IMR-90 (cell line): Measurements from ENCODE around the gene DKK3. TPM values are rescaled to one million over a fixed set of nuclear protein-coding genes. Genes with fewer than 3 reads are reported as not detected.
A peak's percentile ranks its signal among the peaks of the same experiment; 100 is the strongest.

Experiments used
- ATAC-seq: fragments of 200-7000 bp; cut with Tn5 transposase; 2 replicates; pipeline ENCODE4 v1.9.1; 2020; ENCODE audit warnings: low read depth, mild to moderate bottlenecking, moderate library complexity
- BruUV-seq: library from RNA; stranded (reverse); fragments of 400-500 nt; replicated peaks from 2 replicates; lab custom pipeline; 2021; lab: Mats Ljungman, UMichigan
- CTCF ChIA-PET: fragments of 300-600 bp; formaldehyde crosslinking; extraction: SDS; loops from one replicate; lab custom pipeline; 2021; ENCODE audit warnings: antibody characterized with exemption; lab: Yijun Ruan, JAX
- POLR2A ChIA-PET: fragments of 300-600 bp; sonication (Branson Sonifier 250); formaldehyde crosslinking; loops from one replicate; lab custom pipeline; 2022; ENCODE audit warnings: antibody characterized with exemption; ENCODE audit not compliant: unreplicated experiment; lab: Charles Lee
- DNase-seq: peaks from one replicate; pipeline ENCODE4 v3.0.0; 2013
- H2AFZ ChIP-seq: replicated peaks from 2 replicates; pipeline ENCODE3; 2013; ENCODE audit warnings: low read length, mild to moderate bottlenecking; ENCODE audit not compliant: poor library complexity
- H2AK5ac ChIP-seq: 2 replicates; pipeline ENCODE4 v1.6.1; 2013; ENCODE audit warnings: low read depth, low read length, inconsistent platforms
- H2AK9ac ChIP-seq: replicated peaks from 2 replicates; pipeline ENCODE3; 2013; ENCODE audit warnings: mild to moderate bottlenecking, low read depth, low read length, moderate library complexity; ENCODE audit not compliant: poor library complexity
- H2BK120ac ChIP-seq: 2 replicates; pipeline ENCODE4 v1.6.1; 2013; ENCODE audit warnings: low read depth, low read length, inconsistent platforms
- H2BK15ac ChIP-seq: 3 replicates; pipeline ENCODE4 v1.6.1; 2013; ENCODE audit warnings: low read depth, low read length, inconsistent platforms
- H2BK20ac ChIP-seq: 2 replicates; pipeline ENCODE4 v1.6.1; 2013; ENCODE audit warnings: low read depth, mild to moderate bottlenecking, inconsistent platforms, low read length, moderate library complexity
- H2BK5ac ChIP-seq: 2 replicates; pipeline ENCODE4 v1.6.1; 2013; ENCODE audit warnings: mild to moderate bottlenecking, low read depth, low read length, inconsistent platforms; ENCODE audit not compliant: poor library complexity, severe bottlenecking
- H3K14ac ChIP-seq: replicated peaks from 2 replicates; pipeline ENCODE4 v1.6.1; 2013; ENCODE audit warnings: low read depth, low read length, inconsistent platforms
- H3K18ac ChIP-seq: 2 replicates; pipeline ENCODE4 v1.6.1; 2013; ENCODE audit warnings: low read depth, low read length, control low read depth
- H3K23ac ChIP-seq: 2 replicates; pipeline ENCODE4 v1.6.1; 2013; ENCODE audit warnings: low read depth, low read length, inconsistent platforms
- H3K27ac ChIP-seq: 2 replicates; pipeline ENCODE4 v1.5.1; 2013; ENCODE audit warnings: mild to moderate bottlenecking, control low read depth, low read length; ENCODE audit not compliant: insufficient read depth
- H3K27me3 ChIP-seq: 2 replicates; pipeline ENCODE4 v1.6.1; 2013; ENCODE audit warnings: low read length; ENCODE audit not compliant: control insufficient read depth, insufficient read depth
- H3K36me3 ChIP-seq: 2 replicates; pipeline ENCODE4 v1.6.1; 2013; ENCODE audit warnings: low read length, mixed read lengths; ENCODE audit not compliant: control insufficient read depth, insufficient read depth
- H3K4ac ChIP-seq: 2 replicates; pipeline ENCODE4 v1.6.1; 2013; ENCODE audit warnings: low read depth, low read length, inconsistent platforms
- H3K4me1 ChIP-seq: 2 replicates; pipeline ENCODE4 v1.6.1; 2013; ENCODE audit warnings: low read length, mixed read lengths; ENCODE audit not compliant: control insufficient read depth, insufficient read depth
- H3K4me2 ChIP-seq: 2 replicates; pipeline ENCODE4 v1.6.1; 2013; ENCODE audit warnings: low read depth, mild to moderate bottlenecking, control low read depth, low read length, moderate library complexity
- H3K4me3 ChIP-seq: 2 replicates; pipeline ENCODE4 v1.5.1; 2013; ENCODE audit warnings: low read depth, mild to moderate bottlenecking, control low read depth, low read length, moderate library complexity; ENCODE audit not compliant: insufficient read depth
- H3K56ac ChIP-seq: 2 replicates; pipeline ENCODE4 v1.6.1; 2013; ENCODE audit warnings: low read length, inconsistent platforms; ENCODE audit not compliant: insufficient read depth; ENCODE audit errors: extremely low read depth
- H3K79me1 ChIP-seq, 2 experiments: 2 replicates each; pipeline ENCODE4 v1.6.1; 2013; ENCODE audit warnings: low read length in 2 of 2, inconsistent platforms in 1 of 2, low read depth in 1 of 2
- H3K9ac ChIP-seq: 2 replicates; pipeline ENCODE4 v1.6.1; 2013; ENCODE audit warnings: low read depth, low read length, control low read depth
- H3K9me1 ChIP-seq: 2 replicates; pipeline ENCODE4 v1.6.1; 2013; ENCODE audit warnings: low read length, inconsistent platforms; ENCODE audit not compliant: insufficient read depth
- H3K9me3 ChIP-seq: 2 replicates; pipeline ENCODE4 v1.6.1; 2013; ENCODE audit warnings: low read length; ENCODE audit not compliant: control insufficient read depth, insufficient read depth
- H4K20me1 ChIP-seq: 2 replicates; pipeline ENCODE4 v1.6.1; 2013; ENCODE audit warnings: low read length, inconsistent platforms; ENCODE audit not compliant: insufficient read depth
- H4K5ac ChIP-seq: 2 replicates; pipeline ENCODE4 v1.6.1; 2013; ENCODE audit warnings: mild to moderate bottlenecking, low read depth, low read length, control low read depth
- H4K8ac ChIP-seq, 2 experiments: 2 replicates each; pipeline ENCODE4 v1.6.1; 2013; ENCODE audit warnings: low read depth in 2 of 2, low read length in 2 of 2, control low read depth in 1 of 2, inconsistent platforms in 1 of 2
- H4K91ac ChIP-seq: 2 replicates; pipeline ENCODE4 v1.6.1; 2013; ENCODE audit warnings: low read depth, low read length, inconsistent platforms; ENCODE audit not compliant: insufficient read depth
- BHLHE40 ChIP-seq: fragments of 150-350 bp; IDR thresholded peaks from 2 replicates; pipeline ENCODE4 v1.6.1; 2016; ENCODE audit warnings: mild to moderate bottlenecking, low read depth, low read length
- CHD1 ChIP-seq: IDR thresholded peaks from 2 replicates; pipeline ENCODE4 v1.6.1; 2012; ENCODE audit warnings: low read depth, low read length, improper control_type of control experiment
- CTCF ChIP-seq: conservative IDR thresholded peaks from 2 replicates; pipeline ENCODE4 v1.5.1; 2012; ENCODE audit warnings: mild to moderate bottlenecking, low read depth, low read length, improper control_type of control experiment
- FOS ChIP-seq: fragments of 150-350 bp; IDR thresholded peaks from 2 replicates; pipeline ENCODE4 v1.6.1; 2016; ENCODE audit warnings: low read depth, low read length
- MAFK ChIP-seq: IDR thresholded peaks from 2 replicates; pipeline ENCODE4 v1.6.1; 2012; ENCODE audit warnings: low read depth, low read length, improper control_type of control experiment
- MAZ ChIP-seq: IDR thresholded peaks from 2 replicates; pipeline ENCODE4 v1.6.1; 2012; ENCODE audit warnings: low read depth, mild to moderate bottlenecking, low read length, improper control_type of control experiment, moderate library complexity, borderline replicate concordance
- MXI1 ChIP-seq: IDR thresholded peaks from 2 replicates; pipeline ENCODE4 v1.6.1; 2012; ENCODE audit warnings: low read depth, mild to moderate bottlenecking, low read length, moderate library complexity, borderline replicate concordance
- POLR2A ChIP-seq: IDR thresholded peaks from 2 replicates; pipeline ENCODE4 v1.6.1; 2012; ENCODE audit warnings: mild to moderate bottlenecking, low read depth, low read length
- RCOR1 ChIP-seq: IDR thresholded peaks from 2 replicates; pipeline ENCODE4 v1.6.1; 2012; ENCODE audit warnings: mild to moderate bottlenecking, low read length, improper control_type of control experiment; ENCODE audit not compliant: insufficient replicate concordance
- RFX5 ChIP-seq: IDR thresholded peaks from 2 replicates; pipeline ENCODE4 v1.8.0; 2012; ENCODE audit warnings: low read depth, mild to moderate bottlenecking, low read length, moderate library complexity
- USF2 ChIP-seq: fragments of 150-350 bp; IDR thresholded peaks from 2 replicates; pipeline ENCODE4 v1.6.1; 2017; ENCODE audit warnings: mild to moderate bottlenecking, antibody characterized with exemption, low read length, low read depth
- WGBS, 2 experiments: methylation state at CpG; one replicate each; pipeline versions ENCODE4 v1.1.5 to v1.1.7; 2013; ENCODE audit warnings: missing lambda C conversion rate in 2 of 2; ENCODE audit not compliant: insufficient read length in 1 of 2; ENCODE audit errors: extremely low coverage in 2 of 2; 5-methylcytosine and 5-hydroxymethylcytosine counted together
- dilution Hi-C: fragments of 300-500 bp; cut with HindIII; formaldehyde crosslinking; loops from one replicate; pipeline ENCODE4 v1.14.3; 2018; ENCODE audit warnings: low sequenced_read_pairs; ENCODE audit not compliant: unreplicated experiment
- in situ Hi-C: fragments of 300-500 bp; cut with MboI; formaldehyde crosslinking; loops from 3 replicates; pipeline ENCODE4 v1.14.3; 2019; ENCODE audit warnings: low sequenced_read_pairs, inconsistent platforms, mixed read lengths
- intact Hi-C: fragments of 100-400 bp; cut with micrococcal nuclease; formaldehyde crosslinking; loops from 2 replicates; pipeline ENCODE4 v1.10.0; 2022
- polyA plus RNA-seq, 3 experiments: library from polyadenylated mRNA; depleted of rRNA; stranded (reverse); fragments of >200 nt; gene quantifications; 2 replicates each; pipeline ENCODE4 v1.2.3, GENCODE V29; 2012; ENCODE audit warnings: low replicate concordance in 1 of 3
- total RNA-seq: library from RNA; depleted of rRNA; stranded (reverse); fragments of >200 nt; gene quantifications from 2 replicates; pipeline ENCODE4 v1.2.3, GENCODE V29; 2012

The DKK3 gene
- total and polyA plus RNA-seq, 2 of the 4 experiments (the other 2 are of a cell fraction), result 453 to 964 TPM

DNA sequence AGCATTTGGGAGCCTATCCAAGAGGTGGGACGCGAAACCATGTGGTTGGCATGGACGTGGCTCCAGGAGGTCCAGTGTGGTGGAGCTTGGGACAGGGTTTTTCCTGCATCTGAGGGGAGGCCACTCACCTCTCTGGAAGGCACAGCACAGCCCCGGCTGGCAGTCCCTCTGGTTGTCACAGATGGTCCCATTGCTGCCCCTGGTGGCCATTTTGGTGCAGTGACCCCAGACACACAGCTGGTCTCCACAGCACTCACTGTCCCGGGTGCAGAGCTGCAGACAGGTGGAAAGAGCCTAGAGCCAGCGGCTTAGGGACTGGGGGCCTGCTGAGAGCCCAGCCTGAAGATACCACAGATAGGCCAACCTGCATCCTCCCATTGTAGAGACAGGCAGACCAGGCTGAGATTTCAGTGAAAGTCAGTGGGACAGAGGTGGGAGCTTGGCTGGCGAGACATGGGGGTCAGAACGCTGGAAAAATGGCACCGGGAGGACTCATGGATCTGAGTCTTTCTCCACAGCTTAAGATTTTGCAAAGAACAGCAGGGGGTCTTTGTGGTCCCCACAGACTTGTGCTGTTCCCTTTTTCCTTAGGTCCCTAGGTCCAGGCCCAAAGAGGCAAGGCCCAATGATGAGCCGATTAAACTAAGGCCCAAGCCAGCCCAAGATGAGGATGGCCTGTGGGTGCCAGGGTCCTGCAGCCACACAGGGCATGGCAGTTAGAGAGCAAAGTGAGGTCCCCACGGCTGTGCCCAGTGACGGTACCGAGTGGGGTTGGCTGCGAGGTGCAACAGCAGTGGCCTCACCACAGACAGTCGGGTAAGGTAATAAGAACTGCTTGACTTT lies 41.4 kb downstream of the DKK3 start (continued):
- TF ChIP-seq CTCF, result peak; percentile 61
- TF ChIP-seq MAZ, result no peak

- Histone ChIP-seq H2AFZ (no peak overlapping the region), H2BK120ac (no peak overlapping the region), H3K36me3 (peaks cover 56% of the 10 kb centered on the region), H3K27me3 (no peaks in the 10 kb centered on the region), H4K20me1 (0 out of 2 replicates have a peak, but pooled peaks cover 6% of the 10 kb centered on the region), H3K14ac (no peak overlapping the region), H2BK20ac (no peak overlapping the region), H3K9me1 (peaks cover 13% of the 10 kb centered on the region), H4K8ac (no peak overlapping the region), H3K9me3 (no peaks in the 10 kb centered on the region), H3K79me1 (peaks cover 27 to 67% of the 10 kb centered on the region in 2 experiments), H4K5ac (no peak overlapping the region), H2AK9ac (peak overlapping the region; percentile 47), H3K27ac (no peak overlapping the region), H3K56ac (no peak overlapping the region), H2BK15ac (no peak overlapping the region), H3K4ac (no peak overlapping the region), H3K4me3 (no peak overlapping the region), H2AK5ac (no peak overlapping the region), H3K9ac (no peak overlapping the region), H3K4me1 (peaks cover 2% of the 10 kb centered on the region; the same call in 1 of the 2 replicates), H3K4me2 (no peak overlapping the region), H2BK5ac (no peak overlapping the region), H3K23ac (no peak overlapping the region), H3K18ac (no peak overlapping the region), H4K91ac (no peak overlapping the region)
- 100% methylated on average over 4 of the region's 7 CpGs; no CpG with 5 or more reads in 1 of the 2 experiments for WGBS, 2 experiments
- DNase-seq, result no peak
- BruUV-seq, result no TSS peak
- CTCF ChIA-PET, result interaction anchor here (0.7 to 1.6 kb wide), 5 partner anchors 11 to 43 kb away, joined by 3 to 6 read pairs (median 4); no protein-coding TSS in a partner anchor
- no peak for ATAC-seq
- dilution Hi-C loops, result no loop called here
- in situ Hi-C loops, result no loop called here
- POLR2A ChIA-PET, result no interaction called here
- TF ChIP-seq POLR2A (no peak), CTCF (no peak), RFX5 (no peak), BHLHE40 (no peak), USF2 (no peak), CHD1 (no peak), FOS (no peak), MAFK (no peak), RCOR1 (no peak), MXI1 (no peak)
- intact Hi-C loops, result no loop called here
Measured at GRCh38 chr11:11966354-11966741, 42.1 kb downstream of the DKK3 start.
